Measurements from ENCODE around the gene COL6A6. TPM values are rescaled to one million over a fixed set of nuclear protein-coding genes. Genes with fewer than 3 reads are reported as not detected.

Gene COL6A6
- total and polyA plus RNA-seq, 2 experiments from 2014 or later = 0.07 to 0.10 TPM

DNA sequence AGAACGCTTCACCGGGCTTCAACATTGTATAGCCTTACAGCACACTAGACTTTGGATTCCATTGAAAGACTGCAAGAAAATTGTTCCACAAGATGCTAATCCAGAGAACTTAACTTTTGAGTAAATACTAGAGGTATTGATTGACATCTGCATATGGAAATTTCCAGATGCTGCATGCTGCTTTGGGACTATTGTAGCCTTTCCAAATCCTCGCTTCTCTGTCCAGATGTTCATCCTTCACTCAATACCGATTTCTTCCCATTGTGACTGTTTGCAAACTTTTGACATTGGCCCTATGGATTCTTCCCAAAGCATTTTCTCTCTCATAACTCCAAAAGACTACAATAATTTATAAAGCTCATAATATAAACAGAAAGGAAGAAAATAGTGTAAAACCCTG lies 41.4 kb downstream of the COL6A6 start:
- Mint-ChIP-seq H3K27ac (no peak overlapping the region), H3K27me3 (ENCODE audit: insufficient read depth, low read depth, poor library complexity) (no peaks in the 10 kb centered on the region), H3K4me1 (no peaks in the 10 kb centered on the region), H3K36me3 (ENCODE audit: low read depth) (no peaks in the 10 kb centered on the region), H3K9me3 (peaks cover 4% of the 10 kb centered on the region; the same call in 1 of the 3 replicates), H3K4me3 (no peak overlapping the region)
- H3K4me1 ChIP-seq (ENCODE audit: insufficient read depth) = no peaks in the 10 kb centered on the region
- TF ChIP-seq EZH2 (IDR thresholded peaks at IDR 0.05; ENCODE audit: low read depth, unreplicated experiment) (no peak), NANOG (IDR thresholded peaks at IDR 0.05; ENCODE audit: borderline replicate concordance) (no peak), POLR2AphosphoS5 (IDR thresholded peaks at IDR 0.05; ENCODE audit: low read depth) (no peak), JUNB (IDR thresholded peaks at IDR 0.05; ENCODE audit: unreplicated experiment) (no peak), CREB1 (CRISPR knock-in tag; IDR thresholded peaks at IDR 0.05; ENCODE audit: low read depth) (no peak), ZNF331 (CRISPR knock-in tag; IDR thresholded peaks at IDR 0.05; ENCODE audit: low read depth) (no peak), EZH2phosphoT487 (IDR thresholded peaks at IDR 0.05; ENCODE audit: unreplicated experiment) (no peak), STAT1 (IDR thresholded peaks at IDR 0.05; ENCODE audit: unreplicated experiment) (no peak), ZNF114 (CRISPR knock-in tag; IDR thresholded peaks at IDR 0.05) (no peak)
- TF ChIP-seq, protein P1, sequence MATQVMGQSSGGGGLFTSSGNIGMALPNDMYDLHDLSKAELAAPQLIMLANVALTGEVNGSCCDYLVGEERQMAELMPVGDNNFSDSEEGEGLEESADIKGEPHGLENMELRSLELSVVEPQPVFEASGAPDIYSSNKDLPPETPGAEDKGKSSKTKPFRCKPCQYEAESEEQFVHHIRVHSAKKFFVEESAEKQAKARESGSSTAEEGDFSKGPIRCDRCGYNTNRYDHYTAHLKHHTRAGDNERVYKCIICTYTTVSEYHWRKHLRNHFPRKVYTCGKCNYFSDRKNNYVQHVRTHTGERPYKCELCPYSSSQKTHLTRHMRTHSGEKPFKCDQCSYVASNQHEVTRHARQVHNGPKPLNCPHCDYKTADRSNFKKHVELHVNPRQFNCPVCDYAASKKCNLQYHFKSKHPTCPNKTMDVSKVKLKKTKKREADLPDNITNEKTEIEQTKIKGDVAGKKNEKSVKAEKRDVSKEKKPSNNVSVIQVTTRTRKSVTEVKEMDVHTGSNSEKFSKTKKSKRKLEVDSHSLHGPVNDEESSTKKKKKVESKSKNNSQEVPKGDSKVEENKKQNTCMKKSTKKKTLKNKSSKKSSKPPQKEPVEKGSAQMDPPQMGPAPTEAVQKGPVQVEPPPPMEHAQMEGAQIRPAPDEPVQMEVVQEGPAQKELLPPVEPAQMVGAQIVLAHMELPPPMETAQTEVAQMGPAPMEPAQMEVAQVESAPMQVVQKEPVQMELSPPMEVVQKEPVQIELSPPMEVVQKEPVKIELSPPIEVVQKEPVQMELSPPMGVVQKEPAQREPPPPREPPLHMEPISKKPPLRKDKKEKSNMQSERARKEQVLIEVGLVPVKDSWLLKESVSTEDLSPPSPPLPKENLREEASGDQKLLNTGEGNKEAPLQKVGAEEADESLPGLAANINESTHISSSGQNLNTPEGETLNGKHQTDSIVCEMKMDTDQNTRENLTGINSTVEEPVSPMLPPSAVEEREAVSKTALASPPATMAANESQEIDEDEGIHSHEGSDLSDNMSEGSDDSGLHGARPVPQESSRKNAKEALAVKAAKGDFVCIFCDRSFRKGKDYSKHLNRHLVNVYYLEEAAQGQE (IDR thresholded peaks at IDR 0.05; ENCODE audit: unreplicated experiment) = no peak
- TF ChIP-seq, protein P2, sequence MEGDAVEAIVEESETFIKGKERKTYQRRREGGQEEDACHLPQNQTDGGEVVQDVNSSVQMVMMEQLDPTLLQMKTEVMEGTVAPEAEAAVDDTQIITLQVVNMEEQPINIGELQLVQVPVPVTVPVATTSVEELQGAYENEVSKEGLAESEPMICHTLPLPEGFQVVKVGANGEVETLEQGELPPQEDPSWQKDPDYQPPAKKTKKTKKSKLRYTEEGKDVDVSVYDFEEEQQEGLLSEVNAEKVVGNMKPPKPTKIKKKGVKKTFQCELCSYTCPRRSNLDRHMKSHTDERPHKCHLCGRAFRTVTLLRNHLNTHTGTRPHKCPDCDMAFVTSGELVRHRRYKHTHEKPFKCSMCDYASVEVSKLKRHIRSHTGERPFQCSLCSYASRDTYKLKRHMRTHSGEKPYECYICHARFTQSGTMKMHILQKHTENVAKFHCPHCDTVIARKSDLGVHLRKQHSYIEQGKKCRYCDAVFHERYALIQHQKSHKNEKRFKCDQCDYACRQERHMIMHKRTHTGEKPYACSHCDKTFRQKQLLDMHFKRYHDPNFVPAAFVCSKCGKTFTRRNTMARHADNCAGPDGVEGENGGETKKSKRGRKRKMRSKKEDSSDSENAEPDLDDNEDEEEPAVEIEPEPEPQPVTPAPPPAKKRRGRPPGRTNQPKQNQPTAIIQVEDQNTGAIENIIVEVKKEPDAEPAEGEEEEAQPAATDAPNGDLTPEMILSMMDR (conservative IDR thresholded peaks at IDR 0.05; ENCODE audit: low read depth in 2 of 2) = no peak
- TF ChIP-seq, protein P3, sequence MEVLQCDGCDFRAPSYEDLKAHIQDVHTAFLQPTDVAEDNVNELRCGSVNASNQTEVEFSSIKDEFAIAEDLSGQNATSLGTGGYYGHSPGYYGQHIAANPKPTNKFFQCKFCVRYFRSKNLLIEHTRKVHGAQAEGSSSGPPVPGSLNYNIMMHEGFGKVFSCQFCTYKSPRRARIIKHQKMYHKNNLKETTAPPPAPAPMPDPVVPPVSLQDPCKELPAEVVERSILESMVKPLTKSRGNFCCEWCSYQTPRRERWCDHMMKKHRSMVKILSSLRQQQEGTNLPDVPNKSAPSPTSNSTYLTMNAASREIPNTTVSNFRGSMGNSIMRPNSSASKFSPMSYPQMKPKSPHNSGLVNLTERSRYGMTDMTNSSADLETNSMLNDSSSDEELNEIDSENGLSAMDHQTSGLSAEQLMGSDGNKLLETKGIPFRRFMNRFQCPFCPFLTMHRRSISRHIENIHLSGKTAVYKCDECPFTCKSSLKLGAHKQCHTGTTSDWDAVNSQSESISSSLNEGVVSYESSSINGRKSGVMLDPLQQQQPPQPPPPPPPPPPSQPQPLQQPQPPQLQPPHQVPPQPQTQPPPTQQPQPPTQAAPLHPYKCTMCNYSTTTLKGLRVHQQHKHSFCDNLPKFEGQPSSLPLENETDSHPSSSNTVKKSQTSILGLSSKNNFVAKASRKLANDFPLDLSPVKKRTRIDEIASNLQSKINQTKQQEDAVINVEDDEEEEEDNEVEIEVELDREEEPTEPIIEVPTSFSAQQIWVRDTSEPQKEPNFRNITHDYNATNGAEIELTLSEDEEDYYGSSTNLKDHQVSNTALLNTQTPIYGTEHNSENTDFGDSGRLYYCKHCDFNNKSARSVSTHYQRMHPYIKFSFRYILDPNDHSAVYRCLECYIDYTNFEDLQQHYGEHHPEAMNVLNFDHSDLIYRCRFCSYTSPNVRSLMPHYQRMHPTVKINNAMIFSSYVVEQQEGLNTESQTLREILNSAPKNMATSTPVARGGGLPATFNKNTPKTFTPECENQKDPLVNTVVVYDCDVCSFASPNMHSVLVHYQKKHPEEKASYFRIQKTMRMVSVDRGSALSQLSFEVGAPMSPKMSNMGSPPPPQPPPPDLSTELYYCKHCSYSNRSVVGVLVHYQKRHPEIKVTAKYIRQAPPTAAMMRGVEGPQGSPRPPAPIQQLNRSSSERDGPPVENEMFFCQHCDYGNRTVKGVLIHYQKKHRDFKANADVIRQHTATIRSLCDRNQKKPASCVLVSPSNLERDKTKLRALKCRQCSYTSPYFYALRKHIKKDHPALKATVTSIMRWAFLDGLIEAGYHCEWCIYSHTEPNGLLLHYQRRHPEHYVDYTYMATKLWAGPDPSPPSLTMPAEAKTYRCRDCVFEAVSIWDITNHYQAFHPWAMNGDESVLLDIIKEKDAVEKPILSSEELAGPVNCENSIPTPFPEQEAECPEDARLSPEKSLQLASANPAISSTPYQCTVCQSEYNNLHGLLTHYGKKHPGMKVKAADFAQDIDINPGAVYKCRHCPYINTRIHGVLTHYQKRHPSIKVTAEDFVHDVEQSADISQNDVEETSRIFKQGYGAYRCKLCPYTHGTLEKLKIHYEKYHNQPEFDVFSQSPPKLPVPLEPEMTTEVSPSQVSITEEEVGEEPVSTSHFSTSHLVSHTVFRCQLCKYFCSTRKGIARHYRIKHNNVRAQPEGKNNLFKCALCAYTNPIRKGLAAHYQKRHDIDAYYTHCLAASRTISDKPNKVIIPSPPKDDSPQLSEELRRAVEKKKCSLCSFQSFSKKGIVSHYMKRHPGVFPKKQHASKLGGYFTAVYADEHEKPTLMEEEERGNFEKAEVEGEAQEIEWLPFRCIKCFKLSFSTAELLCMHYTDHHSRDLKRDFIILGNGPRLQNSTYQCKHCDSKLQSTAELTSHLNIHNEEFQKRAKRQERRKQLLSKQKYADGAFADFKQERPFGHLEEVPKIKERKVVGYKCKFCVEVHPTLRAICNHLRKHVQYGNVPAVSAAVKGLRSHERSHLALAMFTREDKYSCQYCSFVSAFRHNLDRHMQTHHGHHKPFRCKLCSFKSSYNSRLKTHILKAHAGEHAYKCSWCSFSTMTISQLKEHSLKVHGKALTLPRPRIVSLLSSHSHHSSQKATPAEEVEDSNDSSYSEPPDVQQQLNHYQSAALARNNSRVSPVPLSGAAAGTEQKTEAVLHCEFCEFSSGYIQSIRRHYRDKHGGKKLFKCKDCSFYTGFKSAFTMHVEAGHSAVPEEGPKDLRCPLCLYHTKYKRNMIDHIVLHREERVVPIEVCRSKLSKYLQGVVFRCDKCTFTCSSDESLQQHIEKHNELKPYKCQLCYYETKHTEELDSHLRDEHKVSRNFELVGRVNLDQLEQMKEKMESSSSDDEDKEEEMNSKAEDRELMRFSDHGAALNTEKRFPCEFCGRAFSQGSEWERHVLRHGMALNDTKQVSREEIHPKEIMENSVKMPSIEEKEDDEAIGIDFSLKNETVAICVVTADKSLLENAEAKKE (CRISPR knock-in tag; IDR thresholded peaks at IDR 0.05) = no peak
- TF ChIP-seq, protein P4, sequence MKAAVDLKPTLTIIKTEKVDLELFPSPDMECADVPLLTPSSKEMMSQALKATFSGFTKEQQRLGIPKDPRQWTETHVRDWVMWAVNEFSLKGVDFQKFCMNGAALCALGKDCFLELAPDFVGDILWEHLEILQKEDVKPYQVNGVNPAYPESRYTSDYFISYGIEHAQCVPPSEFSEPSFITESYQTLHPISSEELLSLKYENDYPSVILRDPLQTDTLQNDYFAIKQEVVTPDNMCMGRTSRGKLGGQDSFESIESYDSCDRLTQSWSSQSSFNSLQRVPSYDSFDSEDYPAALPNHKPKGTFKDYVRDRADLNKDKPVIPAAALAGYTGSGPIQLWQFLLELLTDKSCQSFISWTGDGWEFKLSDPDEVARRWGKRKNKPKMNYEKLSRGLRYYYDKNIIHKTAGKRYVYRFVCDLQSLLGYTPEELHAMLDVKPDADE (IDR thresholded peaks at IDR 0.05) = no peak
- H3K27me3 ChIP-seq (ENCODE audit: insufficient read depth) = no peaks in the 10 kb centered on the region
- H3K4me2 ChIP-seq = no peak overlapping the region
- H3K4me3 ChIP-seq = no peak overlapping the region
- H2AFZ ChIP-seq = no peak overlapping the region
- H4K20me1 ChIP-seq (replicated peaks; ENCODE audit: insufficient read depth) = no peaks in the 10 kb centered on the region
- no peaks in the 10 kb centered on the region for H3K79me2 ChIP-seq (replicated peaks; ENCODE audit: insufficient read depth)
- DNase-seq (ENCODE audit: low spot score) (no peak), ATAC-seq (no peak)
- no peaks in the 10 kb centered on the region for H3K36me3 ChIP-seq (ENCODE audit: insufficient read depth)
- no peaks in the 10 kb centered on the region for H3F3A ChIP-seq (replicated peaks; ENCODE audit: low read depth)
- no peak overlapping the region for H3K27ac ChIP-seq (ENCODE audit: low read depth)
- no peaks in the 10 kb centered on the region for H3K9me2 ChIP-seq (ENCODE audit: insufficient read depth)
